GM15510 (cell line): Measurements from ENCODE around the gene GPR142.

Experiments
- POLR2A ChIP-seq: IDR thresholded peaks from 3 replicates; pipeline ENCODE4 v1.6.1; 2011; ENCODE audit warnings: borderline replicate concordance; ENCODE audit not compliant: insufficient read length; ENCODE audit errors: extremely low read depth

The GPR142 gene

GRCh38 chr17:74340470-74341023 lies 26.8 kb upstream of the GPR142 start:
- TF ChIP-seq POLR2A, result no peak

- TF ChIP-seq POLR2A, result no peak
These were observed 25.1 kb upstream of the GPR142 start for GRCh38 chr17:74342224-74342623.

GRCh38 chr17:74343121-74343520 lies 24.2 kb upstream of the GPR142 start:
- TF ChIP-seq POLR2A, result no peak

DNA sequence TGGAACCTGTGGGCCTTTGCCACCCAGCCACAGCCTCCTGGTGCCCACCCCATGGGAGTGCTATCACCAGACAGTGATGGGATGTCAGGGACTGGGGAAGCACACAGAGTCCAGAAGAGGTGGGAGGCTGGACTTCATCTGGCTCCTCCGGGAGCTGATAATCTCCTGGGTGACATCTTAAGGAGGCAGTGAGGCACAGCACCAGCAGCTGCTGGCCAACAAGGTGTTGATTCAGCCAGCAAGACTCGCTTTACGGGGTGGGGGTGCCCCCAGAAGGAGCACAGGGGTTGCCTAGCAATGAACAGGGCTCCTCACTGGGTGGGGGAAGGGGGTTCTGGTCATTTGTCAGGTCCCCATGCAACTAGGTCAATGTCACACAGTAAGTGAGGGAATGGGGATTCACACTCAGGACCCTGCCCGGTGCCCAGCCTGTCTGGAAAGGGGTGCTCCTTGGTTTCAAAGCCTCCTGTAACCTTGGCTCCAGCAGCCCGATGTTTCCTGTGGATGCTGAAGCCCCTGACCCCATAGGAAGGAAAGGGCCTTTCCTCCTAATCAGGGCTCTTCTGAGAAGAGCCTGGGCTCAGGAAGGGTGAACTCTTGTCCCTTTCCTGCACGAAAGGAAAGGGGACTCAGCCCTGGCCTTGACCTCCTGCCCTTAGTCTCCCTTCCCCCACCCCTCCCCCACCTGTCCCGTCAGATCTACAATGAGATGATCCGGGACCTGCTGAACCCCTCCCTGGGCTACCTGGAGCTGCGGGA lies 23.6 kb upstream of the GPR142 start:
- no peak for TF ChIP-seq POLR2A

GRCh38 chr17:74344658-74345057 lies 22.6 kb upstream of the GPR142 start:
- TF ChIP-seq POLR2A, result no peak

- no peak for TF ChIP-seq POLR2A
These were observed 21.7 kb upstream of the GPR142 start for GRCh38 chr17:74345433-74346241.

- no peak for TF ChIP-seq POLR2A
These were observed 19.7 kb upstream of the GPR142 start for GRCh38 chr17:74347646-74348045.

- TF ChIP-seq POLR2A, result no peak
These were observed 18.2 kb upstream of the GPR142 start for GRCh38 chr17:74349120-74349519.

GRCh38 chr17:74350486-74350885 lies 16.8 kb upstream of the GPR142 start:
- no peak for TF ChIP-seq POLR2A

GRCh38 chr17:74351552-74352210 lies 15.6 kb upstream of the GPR142 start:
- no peak for TF ChIP-seq POLR2A

DNA sequence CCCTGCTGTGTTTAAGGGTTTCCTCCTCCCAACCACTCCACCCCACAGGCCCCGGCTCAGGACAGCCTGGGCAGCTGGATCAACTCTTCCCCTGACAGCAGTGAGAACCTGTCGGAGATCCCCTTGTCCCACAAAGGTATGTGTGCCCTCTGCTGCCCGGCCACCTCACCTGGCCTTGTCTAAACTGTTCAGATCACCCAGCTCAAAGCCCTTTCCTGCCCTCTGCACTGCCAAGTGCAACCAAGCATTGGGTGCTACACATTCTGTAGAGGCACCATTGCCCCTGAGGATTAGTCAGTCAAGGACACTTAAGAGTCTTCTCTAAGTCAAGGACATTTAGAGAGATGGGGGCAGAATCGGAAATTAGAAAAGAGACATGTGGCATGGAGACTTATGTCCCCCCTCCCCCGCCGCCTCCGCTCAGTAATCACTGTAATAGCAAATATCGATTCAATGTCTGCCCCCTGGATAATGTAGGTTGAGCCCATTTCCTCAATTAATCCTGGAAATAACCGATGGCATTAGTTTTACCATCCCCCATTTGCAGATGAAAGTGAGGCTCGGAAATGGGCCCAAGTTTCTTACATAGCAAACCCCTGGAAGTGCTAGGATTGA lies 13.8 kb upstream of the GPR142 start:
- TF ChIP-seq POLR2A, result no peak

DNA sequence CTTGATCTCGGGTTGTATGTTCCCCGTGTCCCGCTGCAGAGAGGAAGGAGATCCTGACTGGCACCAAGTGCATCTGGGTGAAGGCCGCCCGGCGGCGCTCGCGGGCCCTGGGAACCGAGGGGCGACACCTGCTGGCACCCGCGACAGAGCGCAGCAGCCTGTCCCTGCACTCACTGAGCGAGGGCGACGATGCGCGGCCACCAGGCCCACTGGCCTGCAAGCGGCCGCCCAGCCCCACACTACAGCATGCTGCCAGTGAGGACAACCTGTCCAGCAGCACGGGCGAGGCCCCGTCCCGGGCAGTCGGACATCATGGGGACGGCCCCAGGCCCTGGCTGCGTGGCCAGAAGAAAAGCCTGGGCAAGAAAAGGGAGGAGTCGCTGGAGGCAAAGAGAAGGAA lies 13.2 kb upstream of the GPR142 start:
- TF ChIP-seq POLR2A, result no peak

- TF ChIP-seq POLR2A, result no peak
These were observed 12.7 kb upstream of the GPR142 start for GRCh38 chr17:74354561-74354960.

GRCh38 chr17:74355065-74355464 lies 12.2 kb upstream of the GPR142 start:
- no peak for TF ChIP-seq POLR2A
